ENCODE data around the gene SCGB1A1.

- TF ChIP-seq EP300 (IDR thresholded peaks at IDR 0.05) (peak; percentile 74 to 76), POLR2A (IDR thresholded peaks at IDR 0.05) (no peak), CTCF (IDR thresholded peaks at IDR 0.05) (peak; percentile 67 to 89 (median 70))
Observed at GRCh38 chr11:62394825-62395538, 23.9 kb upstream of the SCGB1A1 start.

Data from tibial nerve (tissue), 4 donors.